Common myeloid progenitor, CD34-positive (primary cell): ENCODE measurements around the gene LRMDA.
"Not testable (repeated sequence)": the region's sequence is repeated elsewhere in the genome, so short reads cannot be mapped to it uniquely, and the experiment has no call there.

ENCODE experiments used
- CTCF ChIA-PET: fragments of 350-600 bp; sonication (Branson Sonifier 250); formaldehyde crosslinking; loops from one replicate; lab custom pipeline; 2021; ENCODE audit warnings: antibody characterized with exemption; lab: Charles Lee
- POLR2A ChIA-PET: fragments of 350-600 bp; sonication (Branson Sonifier 250); formaldehyde crosslinking; loops from one replicate; lab custom pipeline; 2021; ENCODE audit warnings: antibody characterized with exemption; lab: Charles Lee
- DNase-seq, 3 donors: peaks; one replicate each; pipeline versions ENCODE4 v3.0.0 to v3.0.0-alpha.2; 2013
- H3K27ac ChIP-seq, 2 experiments: 1 replicate in 1 of 2; 2 replicates in 1 of 2; pipeline ENCODE4 v1.7.0; 2013; ENCODE audit warnings: inconsistent platforms in 2 of 2, low read length in 2 of 2, mild to moderate bottlenecking in 2 of 2, low read depth in 1 of 2, moderate library complexity in 1 of 2; ENCODE audit not compliant: severe bottlenecking in 2 of 2, insufficient read depth in 1 of 2, poor library complexity in 1 of 2
- H3K27me3 ChIP-seq, 5 experiments: replicated peaks in 2 of 5; 1 replicate in 3 of 5; 2 replicates in 2 of 5; pipeline versions ENCODE4 v1.6.1 to v1.7.0; 2013; ENCODE audit warnings: low read length in 4 of 5, mild to moderate bottlenecking in 2 of 5, moderate library complexity in 2 of 5, inconsistent platforms in 1 of 5; ENCODE audit not compliant: insufficient read depth in 5 of 5, control insufficient read depth in 4 of 5
- H3K36me3 ChIP-seq, 4 experiments: 1 replicate in 2 of 4; 2 replicates in 2 of 4; pipeline versions ENCODE4 v1.6.1 to v1.7.0; 2013; ENCODE audit warnings: low read length in 3 of 4, control low read depth in 1 of 4, mild to moderate bottlenecking in 1 of 4; ENCODE audit not compliant: control insufficient read depth in 4 of 4, insufficient read depth in 4 of 4
- H3K4me1 ChIP-seq, 4 experiments: 1 replicate in 3 of 4; 2 replicates in 1 of 4; pipeline versions ENCODE4 v1.6.1 to v1.7.1; 2013; ENCODE audit warnings: low read length in 3 of 4, mild to moderate bottlenecking in 3 of 4, control low read depth in 1 of 4, inconsistent platforms in 1 of 4, moderate library complexity in 1 of 4; ENCODE audit not compliant: control insufficient read depth in 4 of 4, insufficient read depth in 4 of 4; ENCODE audit errors: control extremely low read depth in 1 of 4
- H3K4me3 ChIP-seq, 7 experiments: 1 replicate in 4 of 7; 2 replicates in 3 of 7; pipeline versions ENCODE4 v1.5.1 to v1.7.0; 2013; ENCODE audit warnings: mild to moderate bottlenecking in 7 of 7, low read length in 6 of 7, moderate library complexity in 6 of 7, inconsistent platforms in 2 of 7, low read depth in 2 of 7, control low read depth in 1 of 7; ENCODE audit not compliant: insufficient read depth in 4 of 7, control insufficient read depth in 1 of 7; ENCODE audit errors: extremely low read depth in 1 of 7
- H3K9me3 ChIP-seq, 5 experiments: 1 replicate in 4 of 5; 2 replicates in 1 of 5; pipeline versions ENCODE4 v1.6.1 to v1.7.1; 2013; ENCODE audit warnings: low read length in 4 of 5, mild to moderate bottlenecking in 2 of 5, inconsistent platforms in 1 of 5, low read depth in 1 of 5, moderate library complexity in 1 of 5; ENCODE audit not compliant: control insufficient read depth in 4 of 5, insufficient read depth in 2 of 5; ENCODE audit errors: control extremely low read depth in 1 of 5
- WGBS: methylation state at CpG from one replicate; pipeline ENCODE4 v1.1.5; 2013; ENCODE audit not compliant: insufficient coverage; 5-methylcytosine and 5-hydroxymethylcytosine counted together

The LRMDA gene

DNA sequence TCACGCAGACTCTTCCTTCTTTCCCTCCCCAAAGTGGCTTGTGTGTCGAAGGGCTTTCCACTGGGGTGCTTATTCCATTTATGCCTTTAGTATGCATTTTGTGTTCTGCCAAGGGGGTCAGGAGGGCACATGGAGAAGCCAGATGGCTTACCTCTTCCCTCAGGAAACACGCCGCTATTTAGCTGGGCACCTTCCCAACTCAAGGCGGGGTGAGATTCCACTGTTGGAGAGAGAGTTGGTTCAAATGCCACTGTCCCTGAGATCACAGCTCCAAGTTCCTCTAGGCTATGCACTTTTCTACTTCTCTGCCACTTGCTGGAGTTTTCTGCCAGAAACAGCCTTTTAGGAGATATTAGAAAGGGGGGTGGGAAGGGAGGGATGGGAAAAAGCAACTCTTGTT, 1091.8 kb downstream of the LRMDA start:
- H3K4me3 ChIP-seq, result no peak overlapping the region
- H3K27ac ChIP-seq, result no peak overlapping the region
- no peaks in the 10 kb centered on the region for H3K4me1 ChIP-seq
- WGBS, result 100% methylated on average over 4 of the region's 5 CpGs
- POLR2A ChIA-PET, result no interaction called here
- H3K36me3 ChIP-seq, result no peaks in the 10 kb centered on the region
- H3K27me3 ChIP-seq, result no peaks in the 10 kb centered on the region
- CTCF ChIA-PET, result interaction anchor here (1.0 kb wide), 1 partner anchor 25 kb away, joined by 3 read pairs; no protein-coding TSS in a partner anchor
- no peak for DNase-seq
- peaks cover 0 to 3% (median 0%) of the 10 kb centered on the region in 5 experiments for H3K9me3 ChIP-seq

DNA sequence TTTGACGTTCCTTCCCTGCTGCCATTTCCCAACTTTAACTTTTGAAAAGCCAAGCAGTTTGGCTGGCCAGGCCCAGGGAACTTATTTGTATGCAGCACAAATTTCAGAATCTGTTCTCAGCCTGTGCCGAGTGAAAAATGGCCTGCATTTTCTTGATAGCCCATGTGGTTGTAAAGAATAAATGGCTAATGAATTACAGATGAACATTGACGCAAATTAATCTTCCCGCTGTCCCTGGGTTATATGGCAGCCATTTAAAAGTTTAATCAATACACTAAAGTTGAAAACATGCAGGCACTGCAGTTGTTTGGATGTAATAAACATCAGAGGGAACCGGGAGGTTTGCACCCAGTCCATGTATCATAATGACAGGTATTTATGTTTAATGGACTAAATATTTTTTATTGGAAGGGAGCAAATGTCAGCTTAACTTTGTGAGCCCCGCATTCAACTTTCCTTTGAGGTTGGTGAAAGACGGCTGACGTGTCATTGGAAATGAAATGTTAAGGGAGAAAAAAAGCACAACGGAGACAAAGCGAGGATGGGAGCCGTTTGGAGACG, 1092.4 kb downstream of the LRMDA start:
- CTCF ChIA-PET, result no interaction called here
- POLR2A ChIA-PET, result no interaction called here
- 89% methylated on average over 9 of the region's 12 CpGs for WGBS

DNA sequence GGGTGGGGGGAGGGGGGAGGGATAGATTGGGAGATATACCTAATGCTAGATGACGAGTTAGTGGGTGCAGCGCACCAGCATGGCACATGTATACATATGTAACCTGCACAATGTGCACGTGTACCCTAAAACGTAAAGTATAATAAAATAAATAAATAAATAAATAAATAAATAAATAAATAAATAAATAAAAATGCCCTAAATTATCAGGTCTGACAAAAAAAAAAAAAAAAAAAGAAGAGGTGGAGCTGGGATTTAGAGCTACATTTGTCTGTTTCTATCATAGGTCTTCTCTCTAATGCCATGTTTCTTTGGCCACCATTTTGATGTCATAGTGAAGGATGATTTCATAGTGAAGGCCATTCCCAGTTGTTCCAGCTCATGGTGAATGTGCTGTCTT, 1095.4 kb downstream of the LRMDA start:
- H3K27ac ChIP-seq, DNase-seq, H3K36me3 ChIP-seq, H3K4me1 ChIP-seq, H3K4me3 ChIP-seq, POLR2A ChIA-PET, H3K27me3 ChIP-seq, H3K9me3 ChIP-seq: not testable (repeated sequence)
- WGBS, result no CpG with 5 or more reads among the region's 4 CpGs
- CTCF ChIA-PET, result interaction anchor here (0.6 kb wide), 1 partner anchor 21 kb away, joined by 3 read pairs; no protein-coding TSS in a partner anchor

More for the DNA sequence above, 1092.4 kb downstream of the LRMDA start:
- no peaks in the 10 kb centered on the region for H3K4me1 ChIP-seq
- DNase-seq, result no peak
- H3K27ac ChIP-seq, result no peak overlapping the region
- H3K36me3 ChIP-seq, result no peaks in the 10 kb centered on the region
- H3K4me3 ChIP-seq, result no peak overlapping the region
- H3K9me3 ChIP-seq, result peaks cover 0 to 3% (median 0%) of the 10 kb centered on the region in 5 experiments
- no peaks in the 10 kb centered on the region for H3K27me3 ChIP-seq

DNA sequence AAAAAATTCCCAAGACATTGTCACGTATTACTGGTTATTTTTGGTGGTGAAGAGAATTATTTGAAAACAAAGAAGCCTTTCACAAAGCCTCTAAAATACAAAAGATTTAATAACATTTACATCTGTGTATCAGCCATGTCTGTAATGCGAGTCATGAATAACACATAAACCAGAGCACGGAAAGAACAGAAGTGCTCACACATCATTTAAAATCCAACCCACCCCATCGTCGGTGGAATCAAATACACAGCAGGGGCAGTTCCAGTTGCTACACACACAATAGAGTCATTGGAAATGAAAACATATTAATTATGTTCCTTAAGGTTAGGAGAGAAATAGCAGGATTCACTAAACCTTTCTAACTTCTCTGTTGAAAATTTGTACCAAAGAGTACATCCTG, 1108.9 kb downstream of the LRMDA start:
- ChIA-PET POLR2A (no interaction called here), CTCF (no interaction called here)
- 100% methylated on average over 2 of the region's 5 CpGs for WGBS
- Histone ChIP-seq H3K4me1 (no peaks in the 10 kb centered on the region), H3K9me3 (no peaks in the 10 kb centered on the region), H3K27me3 (no peaks in the 10 kb centered on the region), H3K4me3 (no peak overlapping the region), H3K36me3 (no peaks in the 10 kb centered on the region), H3K27ac (no peak overlapping the region)
- DNase-seq, result no peak

DNA sequence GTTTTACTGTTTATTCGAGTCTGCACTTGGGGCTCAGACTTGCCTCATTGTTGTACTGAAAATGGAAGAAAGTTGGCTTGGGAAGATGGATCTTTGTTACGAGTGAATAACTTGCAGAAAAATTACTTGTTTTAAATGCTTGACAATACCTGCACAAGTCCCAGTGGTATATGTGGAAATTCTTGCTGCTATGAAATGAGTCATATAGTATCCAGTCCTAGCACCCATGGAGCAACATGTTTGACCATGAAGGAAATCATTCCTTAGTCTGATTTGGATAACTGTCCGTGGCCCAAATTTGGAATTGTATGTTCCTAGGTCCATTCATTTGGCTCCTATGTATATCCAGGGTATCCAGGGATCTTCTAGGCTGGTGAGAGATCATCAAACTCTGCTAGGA, 1109.4 kb downstream of the LRMDA start:
- no peak overlapping the region for H3K4me3 ChIP-seq
- H3K27ac ChIP-seq, result no peak overlapping the region
- no peaks in the 10 kb centered on the region for H3K27me3 ChIP-seq
- POLR2A ChIA-PET, result no interaction called here
- CTCF ChIA-PET, result no interaction called here
- no peaks in the 10 kb centered on the region for H3K4me1 ChIP-seq
- H3K36me3 ChIP-seq, result no peaks in the 10 kb centered on the region
- DNase-seq, result no peak
- WGBS, result 100% methylated on average over 3 of the region's 3 CpGs
- H3K9me3 ChIP-seq, result no peaks in the 10 kb centered on the region

DNA sequence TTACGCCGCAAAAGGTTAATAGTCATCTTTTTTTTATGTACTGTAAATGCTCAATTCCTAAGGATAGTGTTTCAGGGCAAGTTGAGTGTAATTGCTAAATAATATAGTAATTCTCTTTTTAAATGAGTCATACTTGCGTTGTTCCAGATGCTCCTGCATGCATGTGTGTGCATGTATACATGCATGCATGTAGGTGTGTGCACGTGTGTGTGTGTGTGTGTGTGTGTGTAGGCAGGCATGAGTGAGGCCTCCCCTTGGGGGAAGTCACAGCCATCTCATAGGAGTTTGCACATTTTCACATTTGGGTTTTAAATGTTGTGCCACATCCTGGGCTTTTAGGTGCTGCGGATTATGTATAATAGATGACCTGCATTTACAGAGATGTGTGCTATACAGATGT, 1110.4 kb downstream of the LRMDA start:
- no peak for DNase-seq
- Histone ChIP-seq H3K27me3 (no peaks in the 10 kb centered on the region), H3K4me1 (no peaks in the 10 kb centered on the region), H3K4me3 (no peak overlapping the region), H3K9me3 (no peaks in the 10 kb centered on the region), H3K36me3 (no peaks in the 10 kb centered on the region), H3K27ac (no peak overlapping the region)
- WGBS, result 100% methylated on average over 1 of the region's 5 CpGs
- POLR2A ChIA-PET, result no interaction called here
- CTCF ChIA-PET, result no interaction called here

DNA sequence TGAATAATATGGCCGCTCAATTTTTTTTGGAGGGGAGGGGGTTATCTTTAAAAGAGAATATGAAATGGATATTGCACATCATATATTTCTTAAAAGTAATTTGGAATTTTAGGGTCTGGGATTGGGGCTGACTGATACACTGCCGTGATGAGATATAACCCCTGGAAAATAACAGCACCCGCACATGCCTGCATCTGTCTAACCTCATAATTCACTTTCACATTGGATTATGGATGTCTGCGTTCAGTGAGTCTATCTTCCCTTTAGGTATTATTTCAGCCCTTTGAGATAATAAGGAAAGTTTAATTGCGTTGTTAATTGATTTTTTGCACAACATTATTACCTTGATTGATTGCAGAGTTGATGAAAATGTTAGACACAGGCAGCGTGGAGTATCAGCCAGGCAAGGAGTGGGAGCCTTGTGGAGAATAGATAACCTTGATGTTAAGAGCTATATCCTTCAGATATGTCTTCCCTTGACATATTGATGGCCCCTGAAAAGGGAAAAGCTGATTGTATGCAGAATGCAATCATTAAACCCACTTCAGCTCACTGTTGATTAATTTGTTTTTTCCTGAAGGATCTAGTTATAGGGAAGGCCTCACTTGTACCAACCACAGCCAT, 1111.0 kb downstream of the LRMDA start:
- no peaks in the 10 kb centered on the region for H3K9me3 ChIP-seq
- no peak for DNase-seq
- H3K4me3 ChIP-seq, result no peak overlapping the region
- H3K27ac ChIP-seq, result no peak overlapping the region
- 100% methylated on average over 1 of the region's 6 CpGs for WGBS
- no peaks in the 10 kb centered on the region for H3K36me3 ChIP-seq
- POLR2A ChIA-PET, result no interaction called here
- no peaks in the 10 kb centered on the region for H3K4me1 ChIP-seq
- H3K27me3 ChIP-seq, result no peaks in the 10 kb centered on the region
- CTCF ChIA-PET, result no interaction called here
